Stimulated activated CD4-positive, alpha-beta T cell treated with anti-CD3 and anti-CD28 coated beads, Interleukin-15, amount 100 ng/mL, for 1 hour (primary cell): ENCODE results near the gene PTCD1.
"Not testable (repeated sequence)": the region's sequence is repeated elsewhere in the genome, so short reads cannot be mapped to it uniquely, and the experiment has no call there.

Experiments used
- DNase-seq, 2 donors: peaks; one replicate each; pipeline ENCODE4 v3.0.0-alpha.2; 2020; ENCODE audit warnings: low read depth in 1 of 2, low spot score in 1 of 2

Gene PTCD1

GRCh38 chr7:99387912-99388311, 50.7 kb downstream of the PTCD1 start:
- DNase-seq, result no peak

GRCh38 chr7:99387239-99387635, 51.4 kb downstream of the PTCD1 start:
- not testable (repeated sequence) for DNase-seq

- no peak for DNase-seq
Measured at GRCh38 chr7:99386584-99387238, 51.9 kb downstream of the PTCD1 start.

- DNase-seq, result no peak
Measured at GRCh38 chr7:99385564-99385963, 53.0 kb downstream of the PTCD1 start.

GRCh38 chr7:99384523-99384922, 54.1 kb downstream of the PTCD1 start:
- DNase-seq, result no peak

GRCh38 chr7:99383791-99384370, 54.7 kb downstream of the PTCD1 start:
- no peak for DNase-seq

GRCh38 chr7:99383203-99383602, 55.4 kb downstream of the PTCD1 start:
- DNase-seq, result no peak

- no peak for DNase-seq
Measured at GRCh38 chr7:99381664-99382075, 56.9 kb downstream of the PTCD1 start.

- DNase-seq, result peak; percentile 73 to 80
Measured at GRCh38 chr7:99380823-99381663, 57.6 kb downstream of the PTCD1 start.

- no peak for DNase-seq
Measured at GRCh38 chr7:99380032-99380822, 58.4 kb downstream of the PTCD1 start.

GRCh38 chr7:99379693-99380031, 58.9 kb downstream of the PTCD1 start:
- not testable (repeated sequence) for DNase-seq

- DNase-seq, result peak in 1 of 2 donors; percentile 20
Measured at GRCh38 chr7:99379043-99379577, 59.5 kb downstream of the PTCD1 start.

- DNase-seq, result peak; percentile 47 to 49
Measured at GRCh38 chr7:99375070-99375807, 63.4 kb downstream of the PTCD1 start.

GRCh38 chr7:99374111-99375064, 64.2 kb downstream of the PTCD1 start, which contains the start of gene ARPC1B:
TSS of gene ARPC1B (plus strand) at chr7:99374730. CDS start at chr7:99385715, 10,985 bp downstream.
- DNase-seq, result peak; percentile 70 to 83

- no peak for DNase-seq
Measured at GRCh38 chr7:99373091-99374066, 65.2 kb downstream of the PTCD1 start.

GRCh38 chr7:99372275-99373090, 66.1 kb downstream of the PTCD1 start:
- DNase-seq, result no peak

- DNase-seq, result no peak
Measured at GRCh38 chr7:99371376-99371920, 67.2 kb downstream of the PTCD1 start.
